22Rv1 (cell line): ENCODE data around the gene GTF3C5.

ENCODE experiments used
- ZFX ChIP-seq: fragments of 450-650 bp; IDR thresholded peaks from 2 replicates; pipeline ENCODE4 v1.6.1; 2017; ENCODE audit warnings: antibody characterized with exemption, borderline replicate concordance
- TF ChIP-seq, protein P1 (sequence below): fragments of 450-650 bp; IDR thresholded peaks from 2 replicates; pipeline ENCODE4 v1.5.1; 2017; ENCODE audit warnings: mild to moderate bottlenecking

DNA sequence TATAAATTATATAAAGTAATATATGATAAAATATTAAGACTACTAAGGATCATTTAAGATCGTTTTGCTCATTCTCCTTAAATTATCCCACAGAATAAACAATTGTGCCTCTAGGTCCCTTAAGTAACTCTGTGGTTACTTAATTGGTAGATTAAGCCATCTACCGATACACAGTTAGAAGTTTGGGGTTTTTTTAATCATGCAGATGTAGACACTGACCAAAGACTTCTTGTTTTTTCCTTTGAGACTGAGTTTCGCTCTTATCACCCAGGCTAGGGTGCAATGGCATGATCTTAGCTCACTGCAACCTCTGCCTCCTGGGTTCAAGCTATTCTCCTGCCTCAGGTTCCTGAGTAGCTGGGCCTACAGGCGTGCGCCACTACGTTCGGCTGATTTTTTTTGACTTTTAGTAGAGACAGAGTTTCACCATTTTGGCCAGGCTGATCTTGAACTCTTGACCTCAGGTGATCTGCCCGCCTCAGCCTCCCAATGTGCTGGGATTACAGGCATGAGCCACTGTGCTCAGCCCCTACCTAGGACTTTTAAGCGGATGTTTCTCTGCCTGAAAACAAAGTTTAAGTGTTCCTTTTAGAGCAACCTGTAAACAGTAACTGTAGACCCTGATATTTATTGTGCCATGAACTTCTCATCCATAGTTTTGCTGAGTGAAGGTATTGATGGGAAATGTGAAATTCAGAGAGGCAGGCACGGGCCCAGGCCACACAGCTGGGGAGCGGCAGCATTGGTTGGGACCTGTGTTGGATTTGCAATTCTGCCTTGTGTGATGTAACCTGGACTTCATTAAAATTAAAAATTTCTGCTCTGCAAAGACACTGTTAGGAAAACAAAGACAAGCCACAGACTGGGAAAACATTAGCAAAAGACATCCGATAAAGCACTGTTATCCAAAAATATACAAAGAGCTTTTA, 42.6 kb downstream of the GTF3C5 start:
- TF ChIP-seq, protein P1, sequence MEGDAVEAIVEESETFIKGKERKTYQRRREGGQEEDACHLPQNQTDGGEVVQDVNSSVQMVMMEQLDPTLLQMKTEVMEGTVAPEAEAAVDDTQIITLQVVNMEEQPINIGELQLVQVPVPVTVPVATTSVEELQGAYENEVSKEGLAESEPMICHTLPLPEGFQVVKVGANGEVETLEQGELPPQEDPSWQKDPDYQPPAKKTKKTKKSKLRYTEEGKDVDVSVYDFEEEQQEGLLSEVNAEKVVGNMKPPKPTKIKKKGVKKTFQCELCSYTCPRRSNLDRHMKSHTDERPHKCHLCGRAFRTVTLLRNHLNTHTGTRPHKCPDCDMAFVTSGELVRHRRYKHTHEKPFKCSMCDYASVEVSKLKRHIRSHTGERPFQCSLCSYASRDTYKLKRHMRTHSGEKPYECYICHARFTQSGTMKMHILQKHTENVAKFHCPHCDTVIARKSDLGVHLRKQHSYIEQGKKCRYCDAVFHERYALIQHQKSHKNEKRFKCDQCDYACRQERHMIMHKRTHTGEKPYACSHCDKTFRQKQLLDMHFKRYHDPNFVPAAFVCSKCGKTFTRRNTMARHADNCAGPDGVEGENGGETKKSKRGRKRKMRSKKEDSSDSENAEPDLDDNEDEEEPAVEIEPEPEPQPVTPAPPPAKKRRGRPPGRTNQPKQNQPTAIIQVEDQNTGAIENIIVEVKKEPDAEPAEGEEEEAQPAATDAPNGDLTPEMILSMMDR = no peak
- TF ChIP-seq ZFX = no peak
